IPS DF 4.7 (cell line): Measurements from ENCODE around the gene ZSWIM2.
"Not testable (repeated sequence)": the region's sequence is repeated elsewhere in the genome, so short reads cannot be mapped to it uniquely, and the experiment has no call there.

Source experiments
- DNase-seq: peaks from one replicate; pipeline ENCODE4 v3.0.0-alpha.2; 2013; ENCODE audit warnings: low spot score; ENCODE audit errors: extremely low read depth

The ZSWIM2 gene

GRCh38 chr2:186842373-186842772 is 6.6 kb downstream of the ZSWIM2 start:
- DNase-seq, result no peak

GRCh38 chr2:186841940-186842339 is 7.0 kb downstream of the ZSWIM2 start:
- no peak for DNase-seq

GRCh38 chr2:186835628-186836027 is 13.3 kb downstream of the ZSWIM2 start:
- DNase-seq, result no peak

GRCh38 chr2:186827862-186828492 is 21.0 kb downstream of the ZSWIM2 start:
- no peak for DNase-seq

GRCh38 chr2:186827411-186827810 is 21.6 kb downstream of the ZSWIM2 start:
- DNase-seq, result no peak

GRCh38 chr2:186822323-186822722 is 26.6 kb downstream of the ZSWIM2 start:
- no peak for DNase-seq

GRCh38 chr2:186820303-186820702 is 28.7 kb downstream of the ZSWIM2 start:
- no peak for DNase-seq

GRCh38 chr2:186811760-186812159 is 37.2 kb downstream of the ZSWIM2 start:
- DNase-seq, result not testable (repeated sequence)

- DNase-seq, result no peak
These were observed 42.4 kb downstream of the ZSWIM2 start for GRCh38 chr2:186806591-186806990.

- DNase-seq, result not testable (repeated sequence)
These were observed 50.4 kb downstream of the ZSWIM2 start for GRCh38 chr2:186798604-186799003.

- DNase-seq, result no peak
These were observed 64.0 kb downstream of the ZSWIM2 start for GRCh38 chr2:186784930-186785329.

- no peak for DNase-seq
These were observed 65.7 kb downstream of the ZSWIM2 start for GRCh38 chr2:186783254-186783653.

GRCh38 chr2:186780701-186781316 is 68.2 kb downstream of the ZSWIM2 start:
- DNase-seq, result no peak
